Heart left ventricle (tissue), 16 donors: ENCODE measurements around the gene DNASE1L1. TPM values are rescaled to one million over a fixed set of nuclear protein-coding genes. Genes with fewer than 3 reads are reported as not detected.

Experiments
- ATAC-seq, 4 donors: fragments of 200-7000 bp; cut with Tn5 transposase; one replicate each; pipeline ENCODE4 v1.9.1; 2020 to 2022; ENCODE audit warnings: moderate library complexity in 4 of 4, mild to moderate bottlenecking in 3 of 4, moderate number of reproducible peaks in 1 of 4
- DNase-seq, 5 donors: peaks; one replicate each; pipeline ENCODE4 v3.0.0-alpha.2; 2020
- H3K27ac ChIP-seq, 12 donors: fragments of 200-600 bp; sonication (generic) in 4 of 12; one replicate each; pipeline versions ENCODE4 v1.5.0 to v1.8.0; 2016 to 2022; ENCODE audit warnings: mild to moderate bottlenecking in 2 of 12
- H3K27me3 ChIP-seq, 9 donors: fragments of 200-600 bp; sonication (generic) in 2 of 9; one replicate each; pipeline versions ENCODE4 v1.5.1 to v1.8.0; 2016 to 2022; ENCODE audit warnings: mild to moderate bottlenecking in 3 of 9
- H3K36me3 ChIP-seq, 9 donors: fragments of 200-600 bp; sonication (generic) in 2 of 9; one replicate each; pipeline versions ENCODE4 v1.5.0 to v1.8.0; 2018 to 2022; ENCODE audit warnings: mild to moderate bottlenecking in 2 of 9
- H3K4me1 ChIP-seq, 12 donors: fragments of 200-600 bp; sonication (generic) in 4 of 12; one replicate each; pipeline versions ENCODE4 v1.5.0 to v1.8.0; 2016 to 2022; ENCODE audit warnings: mild to moderate bottlenecking in 3 of 12
- H3K4me3 ChIP-seq, 12 donors: fragments of 200-600 bp; sonication (generic) in 4 of 12; one replicate each; pipeline versions ENCODE4 v1.5.0 to v1.8.0; 2017 to 2022; ENCODE audit warnings: mild to moderate bottlenecking in 9 of 12, moderate library complexity in 4 of 12
- H3K9me3 ChIP-seq, 12 donors: fragments of 200-600 bp; sonication (generic) in 4 of 12; one replicate each; pipeline versions ENCODE4 v1.5.0 to v1.8.0; 2016 to 2022; ENCODE audit warnings: mild to moderate bottlenecking in 1 of 12
- POLR2A ChIP-seq, 2 donors: fragments of 450-650 bp; IDR thresholded peaks; one replicate each; pipeline ENCODE4 v1.6.1; 2017; ENCODE audit warnings: antibody characterized with exemption in 2 of 2, mild to moderate bottlenecking in 2 of 2, moderate library complexity in 2 of 2
- WGBS, 4 donors: extraction: QIAGEN DNeasy Blood & Tissue Kit in 2 of 4; methylation state at CpG; one replicate each; pipeline versions ENCODE4 v1.1.5 to v1.1.7; 2013 to 2018; 5-methylcytosine and 5-hydroxymethylcytosine counted together
- intact Hi-C, 10 donors: fragments of 100-400 bp; cut with DNase I; formaldehyde crosslinking; loops; one replicate each; pipeline versions ENCODE4 v1.11.1 to v1.14.2; 2022
- polyA plus RNA-seq, 2 donors: library from polyadenylated mRNA; stranded (reverse); fragments of 200-250 nt; gene quantifications; one replicate each; pipeline ENCODE4 v1.2.3, GENCODE V29; 2013
- total RNA-seq, 9 donors: library from RNA; depleted of rRNA in 2 of 9; stranded (reverse); fragments of >200 nt in 2 of 9; fragmentation: NEBNext Ultra II Directional in 3 of 9; extraction: Animal tissue kit (Norgen Biotek cat#: 25700) in 3 of 9; gene quantifications; one replicate each; pipeline versions ENCODE4 v1.1.0 to v1.2.4, GENCODE V29; 2016 to 2023
- TF ChIP-seq, protein P1 (sequence below), 12 donors: fragments of 200-600 bp; sonication (generic) in 4 of 12; IDR thresholded peaks; one replicate each; pipeline versions ENCODE4 v1.5.0 to v1.8.0; 2018 to 2022; ENCODE audit warnings: antibody characterized with exemption in 12 of 12, mild to moderate bottlenecking in 5 of 12
- donor health status: ischemic (EF 13 %, LVEDD 7.1; RV severe dilation, severe dysfunction).
- donor health status: healthy with polysubstance abuse.
- donor health status: DM: no; HTN: yes; CAD: no.
- donor health status: DM: no; HTN: no; CAD: no.
- donor health status: ischemic (EF 25% LVEDD 6.9; RV normal size, moderate dysfunction).
- donor health status: ischemic (EF 25% LVEDD 5.7; RV mildly dilated, moderate dysfunction).
- donor health status: healthy.
- donor health status: DM: yes; HTN: yes; CAD: no.
- donor health status: ischemic (EF 35%, LVEDD 5.7; RV mildly dilated, moderate dysfunction).
- donor health status: nonischemic (EF 11% LVEDD 7.7; RV severe dilation, severe dysfunction).
- donor health status: DM: yes; HTN: yes; CAD: no.
- donor health status: PGD.
- donor health status: ischemic (EF 29% LVEDD 5.4; RV normal size, mild dysfunction).
- donor health status: nonischemic (EF 23%, LVEDD 6.1; RV moderate dilation, normal function).

The DNASE1L1 gene
- total and polyA plus RNA-seq, 11 donors = 26.7 to 117 (median 43.8) TPM

DNA sequence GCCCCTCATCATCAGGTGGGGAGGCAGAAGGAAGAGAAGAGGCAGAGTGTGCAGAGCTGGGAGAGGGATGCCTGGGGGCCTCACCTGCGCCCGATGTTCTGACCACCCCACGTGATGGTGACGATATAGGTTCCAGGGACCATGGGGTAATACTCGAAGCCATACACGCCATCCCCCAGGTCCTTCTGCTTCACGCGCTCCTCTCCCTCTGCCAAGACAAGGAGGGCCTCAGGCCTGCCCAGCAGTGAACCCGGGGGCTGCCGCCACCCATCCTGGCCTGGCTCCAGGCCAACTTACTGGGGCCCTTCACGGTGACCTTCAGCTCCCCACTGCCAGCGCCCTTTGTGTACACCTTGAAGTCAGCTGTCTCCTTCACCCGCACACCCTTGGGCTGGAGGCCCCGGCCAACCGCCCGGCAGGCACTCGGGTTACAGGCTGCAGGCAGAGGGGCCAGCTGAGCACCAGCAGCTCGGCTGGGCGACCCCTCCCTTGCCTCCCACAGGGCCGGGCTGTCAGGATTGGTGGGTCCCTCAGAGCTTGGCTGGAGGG is 43.9 kb downstream of the DNASE1L1 start:
- Histone ChIP-seq H3K27ac (peak overlapping the region in 8 of 12 donors; percentile 23 to 99 (median 94)), H3K27me3 (no peaks in the 10 kb centered on the region), H3K9me3 (no peaks in the 10 kb centered on the region), H3K4me1 (peaks cover 0 to 43% (median 23%) of the 10 kb centered on the region in 12 donors), H3K36me3 (peaks cover 2 to 82% (median 77%) of the 10 kb centered on the region in 9 donors), H3K4me3 (no peak overlapping the region)
- TF ChIP-seq, protein P1, sequence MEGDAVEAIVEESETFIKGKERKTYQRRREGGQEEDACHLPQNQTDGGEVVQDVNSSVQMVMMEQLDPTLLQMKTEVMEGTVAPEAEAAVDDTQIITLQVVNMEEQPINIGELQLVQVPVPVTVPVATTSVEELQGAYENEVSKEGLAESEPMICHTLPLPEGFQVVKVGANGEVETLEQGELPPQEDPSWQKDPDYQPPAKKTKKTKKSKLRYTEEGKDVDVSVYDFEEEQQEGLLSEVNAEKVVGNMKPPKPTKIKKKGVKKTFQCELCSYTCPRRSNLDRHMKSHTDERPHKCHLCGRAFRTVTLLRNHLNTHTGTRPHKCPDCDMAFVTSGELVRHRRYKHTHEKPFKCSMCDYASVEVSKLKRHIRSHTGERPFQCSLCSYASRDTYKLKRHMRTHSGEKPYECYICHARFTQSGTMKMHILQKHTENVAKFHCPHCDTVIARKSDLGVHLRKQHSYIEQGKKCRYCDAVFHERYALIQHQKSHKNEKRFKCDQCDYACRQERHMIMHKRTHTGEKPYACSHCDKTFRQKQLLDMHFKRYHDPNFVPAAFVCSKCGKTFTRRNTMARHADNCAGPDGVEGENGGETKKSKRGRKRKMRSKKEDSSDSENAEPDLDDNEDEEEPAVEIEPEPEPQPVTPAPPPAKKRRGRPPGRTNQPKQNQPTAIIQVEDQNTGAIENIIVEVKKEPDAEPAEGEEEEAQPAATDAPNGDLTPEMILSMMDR (IDR thresholded peaks at IDR 0.05) = no peak
- TF ChIP-seq POLR2A (IDR thresholded peaks at IDR 0.05) = no peak
- intact Hi-C loops = no loop called here
- WGBS, 4 donors = 48 to 66% (median 59%) methylated on average over 12 to 20 of the region's 20 CpGs
- DNase-seq (no peak), ATAC-seq (no peak)

- ATAC-seq (no peak), DNase-seq (no peak)
- H3K27ac ChIP-seq = peak overlapping the region in 2 of 12 donors; percentile 3 to 97
- H3K4me1 ChIP-seq = peaks cover 0 to 50% (median 23%) of the 10 kb centered on the region in 12 donors
- H3K27me3 ChIP-seq = no peaks in the 10 kb centered on the region
- 56 to 74% (median 69%) methylated on average over 19 to 20 of the region's 20 CpGs for WGBS, 4 donors
- TF ChIP-seq POLR2A (IDR thresholded peaks at IDR 0.05) = no peak
- TF ChIP-seq, protein P1 (IDR thresholded peaks at IDR 0.05) = no peak
- peaks cover 2 to 95% (median 90%) of the 10 kb centered on the region in 9 donors for H3K36me3 ChIP-seq
- H3K9me3 ChIP-seq = no peaks in the 10 kb centered on the region
- no peak overlapping the region for H3K4me3 ChIP-seq
- intact Hi-C loops = no loop called here
Measured at GRCh38 chrX:154363706-154364439, 45.2 kb downstream of the DNASE1L1 start.

GRCh38 chrX:154362085-154362742 is 46.8 kb downstream of the DNASE1L1 start:
- Histone ChIP-seq H3K27ac (peak overlapping the region in 4 of 12 donors; percentile 14 to 76 (median 22)), H3K9me3 (no peaks in the 10 kb centered on the region), H3K4me1 (peaks cover 0 to 33% (median 10%) of the 10 kb centered on the region in 12 donors), H3K36me3 (peaks cover 2 to 100% (median 96%) of the 10 kb centered on the region in 9 donors), H3K4me3 (no peak overlapping the region), H3K27me3 (no peaks in the 10 kb centered on the region)
- WGBS, 4 donors = 82 to 85% (median 84%) methylated on average over 18 to 30 of the region's 30 CpGs
- TF ChIP-seq, protein P1 (IDR thresholded peaks at IDR 0.05) = no peak
- no peak for TF ChIP-seq POLR2A (IDR thresholded peaks at IDR 0.05)
- no peak for DNase-seq
- ATAC-seq = no peak
- intact Hi-C loops = no loop called here
